IPS DF 19.7 (cell line): Measurements from ENCODE around the gene NKG7.

Experiments used
- DNase-seq: peaks from one replicate; pipeline ENCODE4 v3.0.0-alpha.2; 2013; ENCODE audit warnings: low read depth, low spot score

NKG7 gene

DNA sequence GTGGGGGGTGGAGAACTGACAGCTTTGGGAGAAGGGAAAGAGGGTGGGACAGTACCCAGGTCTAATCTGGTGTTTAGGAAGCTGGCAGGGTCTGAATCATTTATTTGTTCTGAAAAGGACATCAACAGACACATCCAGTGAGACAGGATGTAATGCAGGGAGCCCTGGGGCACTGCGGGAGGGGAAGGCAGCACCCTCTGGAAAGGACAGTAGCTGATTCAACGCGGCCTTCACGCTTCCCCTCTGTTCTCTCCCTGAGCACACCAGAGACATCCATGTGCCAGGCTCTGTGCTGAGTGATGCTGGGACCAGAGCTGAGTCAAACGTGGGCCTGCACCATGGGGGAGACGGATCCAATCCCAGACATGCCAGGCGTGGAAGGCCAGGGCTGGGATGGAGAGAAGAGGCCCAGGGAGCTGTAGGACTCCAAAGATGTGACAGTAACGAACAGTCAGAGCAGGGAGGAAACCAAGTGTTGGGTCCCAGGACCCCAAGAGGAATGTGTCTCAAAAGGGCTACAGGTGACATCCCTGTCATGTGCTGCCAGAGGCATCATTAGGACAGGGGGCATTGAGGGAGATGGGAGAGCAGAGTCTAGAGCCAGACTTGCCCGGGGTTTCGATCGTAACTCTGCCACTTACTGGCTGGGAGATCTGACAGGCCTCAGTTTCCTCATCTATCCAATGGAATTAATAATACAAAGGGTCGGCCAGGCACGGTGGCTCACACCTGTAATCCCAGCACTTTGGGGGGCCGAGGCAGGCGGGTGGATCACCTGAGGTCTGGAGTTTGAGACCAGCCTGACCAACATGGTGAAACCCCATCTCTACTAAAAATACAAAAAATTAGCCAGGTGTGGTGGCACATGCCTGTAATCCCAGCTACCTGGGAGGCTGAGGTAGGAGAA lies 8.0 kb downstream of the NKG7 start:
- DNase-seq, result no peak

DNA sequence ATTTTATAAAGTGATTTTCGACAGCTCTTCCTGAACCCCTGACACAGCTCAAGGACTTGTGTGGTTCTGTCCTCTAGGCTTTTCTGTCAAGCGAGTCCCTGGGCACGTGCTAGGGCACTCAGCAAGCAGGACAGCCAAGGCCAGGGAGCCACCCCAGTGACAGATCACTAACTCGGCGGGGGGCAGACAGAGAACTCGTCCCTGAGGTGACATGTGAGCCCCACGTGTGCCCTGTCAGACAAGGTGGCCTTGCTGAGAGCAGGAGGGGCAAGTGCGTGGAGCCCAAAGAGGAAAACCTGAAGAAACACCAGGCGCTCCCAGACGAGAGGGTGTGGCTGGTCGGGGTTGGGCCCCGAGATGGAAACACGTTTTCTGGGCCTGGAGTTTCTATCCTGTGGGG lies 11.2 kb downstream of the NKG7 start:
- DNase-seq, result no peak

DNA sequence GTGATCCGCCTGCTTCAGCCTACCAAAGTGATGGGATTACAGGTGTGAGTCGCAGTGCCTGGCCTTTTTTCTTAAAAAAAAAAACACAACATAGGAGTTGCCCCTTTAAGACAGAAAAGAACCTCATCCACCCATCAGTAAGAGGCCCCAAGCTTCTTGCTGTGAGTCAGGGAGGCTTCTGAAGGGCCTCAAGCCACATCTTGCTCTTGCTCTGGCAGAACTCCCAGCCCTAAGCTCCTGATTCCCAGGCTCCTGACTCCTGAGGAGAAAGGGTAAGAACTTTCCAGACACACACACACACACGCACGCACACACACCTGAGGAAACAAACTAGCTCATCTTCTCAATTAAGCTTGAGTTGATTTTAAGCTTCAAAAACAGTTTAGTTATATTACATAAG lies 13.2 kb downstream of the NKG7 start:
- no peak for DNase-seq

DNA sequence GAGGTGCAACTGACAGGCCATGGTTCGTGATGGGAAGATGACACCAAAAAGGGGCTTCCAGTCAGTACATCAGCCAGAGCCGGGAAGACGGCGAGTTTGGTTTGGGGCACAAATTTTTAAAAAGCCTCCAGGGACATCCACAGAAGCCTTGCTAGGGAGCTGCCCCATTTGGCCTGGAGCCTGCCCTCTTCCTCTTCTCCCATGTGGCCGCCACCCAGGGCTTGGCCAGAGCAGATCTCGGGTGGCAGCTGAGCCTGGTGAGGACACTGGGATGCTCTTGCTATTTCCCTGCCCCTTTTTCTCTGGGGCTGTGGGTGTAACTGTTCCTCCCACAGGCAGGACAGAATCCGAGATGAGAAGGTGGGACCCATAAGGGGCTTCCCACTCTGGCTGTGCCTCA lies 14.5 kb downstream of the NKG7 start:
- no peak for DNase-seq

DNA sequence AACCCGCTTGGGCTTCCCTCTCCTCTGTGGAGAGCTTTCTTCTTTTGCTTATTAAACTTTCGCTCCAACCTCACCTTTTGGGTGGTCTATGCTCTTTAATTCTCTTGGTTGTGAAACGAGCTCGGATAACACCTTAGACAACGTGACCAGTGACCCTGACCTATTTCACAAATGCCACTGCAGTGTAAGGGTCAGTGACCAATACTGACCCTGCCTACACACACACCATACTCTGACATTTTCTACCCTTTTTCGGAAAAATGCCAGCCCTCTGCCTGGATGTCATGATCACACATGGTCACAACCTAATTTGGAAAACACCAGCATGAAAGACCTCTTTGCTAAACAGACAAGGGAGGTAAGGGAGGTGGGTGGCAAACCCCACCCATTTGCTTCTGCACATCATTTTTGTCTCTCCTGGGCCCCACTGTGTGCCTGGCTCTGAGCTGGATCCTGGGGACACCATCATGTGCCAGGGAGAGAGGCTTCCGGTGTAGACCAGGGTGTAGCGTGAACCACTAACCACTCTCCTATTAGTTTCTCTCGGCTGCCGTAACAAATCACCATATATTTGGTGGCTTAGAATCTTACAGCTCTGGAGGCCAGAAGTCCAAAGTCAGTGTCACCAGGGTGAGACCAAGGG lies 16.2 kb downstream of the NKG7 start:
- no peak for DNase-seq

DNA sequence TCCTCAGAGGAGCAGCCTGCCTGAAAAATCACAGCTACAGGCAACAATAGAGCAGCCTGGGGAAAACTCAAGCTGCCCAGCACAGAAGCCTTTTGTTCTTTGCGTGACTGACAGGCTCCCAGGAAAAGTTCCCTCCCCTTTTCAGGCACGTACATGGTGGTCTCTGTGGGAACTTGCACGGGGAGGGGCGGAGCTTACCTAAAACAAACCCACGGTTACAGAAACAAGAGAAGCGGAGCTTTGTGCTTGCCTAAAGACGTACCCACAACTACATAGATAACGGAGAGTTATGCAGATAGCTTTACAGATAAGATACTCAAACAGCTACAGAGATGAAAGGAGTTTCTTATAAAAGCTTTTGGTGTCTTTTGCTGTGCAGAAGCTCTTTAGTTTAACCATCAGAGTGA lies 17.7 kb downstream of the NKG7 start:
- DNase-seq, result no peak

DNA sequence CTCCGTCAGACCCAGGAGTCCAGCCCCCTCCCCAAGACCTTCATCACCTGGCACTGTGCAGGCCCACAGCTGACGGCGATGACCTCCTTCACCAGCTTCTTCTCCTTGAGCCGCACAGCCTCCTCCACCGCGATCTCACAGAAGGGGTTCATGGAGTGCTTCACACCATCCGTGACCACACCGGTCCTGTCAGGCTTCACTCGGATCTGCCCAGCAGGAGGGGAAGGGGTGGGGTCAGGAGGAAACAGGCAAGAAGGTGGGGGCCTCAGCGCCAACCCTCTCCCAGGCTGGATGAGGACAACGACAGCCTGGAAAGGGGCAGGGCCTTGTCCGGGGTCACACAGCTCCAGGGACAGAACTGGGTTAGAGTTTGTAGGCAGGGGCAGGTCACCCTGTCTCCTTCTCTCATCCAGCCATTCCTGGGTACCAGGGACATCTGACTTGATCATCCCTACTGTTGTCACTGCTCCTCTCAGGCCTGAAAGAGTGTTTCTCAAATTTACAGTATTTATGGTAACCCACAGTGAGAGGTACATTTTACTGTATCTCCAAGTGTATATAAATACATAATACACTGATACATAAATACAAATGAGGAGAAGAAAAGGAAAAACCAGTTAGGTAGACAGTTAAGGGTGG lies 18.2 kb downstream of the NKG7 start:
- no peak for DNase-seq

DNA sequence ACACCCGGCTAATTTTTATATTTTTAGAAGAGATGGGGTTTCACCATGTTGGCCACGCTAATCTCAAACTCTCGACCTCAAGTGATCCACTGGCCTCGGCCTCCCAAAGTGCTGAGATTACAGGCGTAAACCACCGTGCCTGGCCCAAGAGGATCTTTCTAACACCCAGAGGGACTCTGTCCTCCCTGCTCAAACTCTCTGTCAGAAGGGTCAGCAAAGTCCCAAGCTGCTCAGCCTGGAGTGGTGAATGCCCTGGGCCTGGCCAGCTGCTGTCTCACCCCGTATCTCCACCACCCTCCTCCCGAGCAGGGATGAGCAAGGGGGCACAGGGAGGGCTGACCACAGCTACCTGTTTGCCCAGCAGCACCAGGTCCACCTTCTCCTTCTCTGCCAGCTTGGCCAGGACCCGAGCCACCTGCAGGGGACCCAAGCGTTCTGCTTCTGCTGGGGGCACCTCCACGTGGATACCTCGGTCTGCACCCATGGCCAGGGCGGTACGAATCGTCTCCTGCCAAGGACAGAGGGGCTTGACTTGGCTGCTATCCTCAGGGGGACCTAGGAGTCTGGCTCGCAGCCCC lies 19.6 kb downstream of the NKG7 start:
- DNase-seq, result no peak

DNA sequence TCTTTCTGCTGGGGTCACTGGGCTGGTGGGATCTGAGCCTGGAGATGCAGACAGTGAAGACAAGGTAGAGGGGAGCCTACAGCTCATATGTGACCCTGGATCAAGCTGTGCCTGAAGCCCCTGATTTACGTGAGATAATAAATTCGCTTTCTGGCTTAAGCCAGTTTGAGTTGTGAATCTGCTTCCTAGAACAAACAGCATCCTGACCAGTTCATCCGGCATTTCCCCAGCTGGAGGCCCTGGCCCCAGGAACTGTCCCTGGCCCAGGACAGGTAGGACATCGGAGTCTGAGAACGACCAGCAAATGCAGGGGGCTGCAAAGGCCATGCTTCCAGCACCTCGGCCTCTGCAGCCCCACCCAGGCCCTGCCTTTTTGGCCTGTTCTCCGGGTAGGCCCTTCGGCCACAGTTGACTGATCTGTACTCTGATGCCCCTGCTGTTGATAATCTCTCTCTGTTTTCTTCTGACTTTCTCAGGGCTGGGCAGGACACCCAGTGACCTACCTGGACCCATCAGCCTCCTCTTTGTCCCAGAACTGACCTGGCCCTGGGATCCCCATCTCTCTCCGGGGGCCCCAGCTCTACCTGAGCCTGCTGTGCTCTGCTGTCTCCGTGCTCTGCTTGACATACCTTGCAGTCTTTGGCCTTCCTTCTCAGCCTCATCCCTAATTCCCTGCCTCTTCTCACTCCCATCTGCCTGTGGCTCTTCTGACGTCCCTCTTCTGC lies 21.0 kb downstream of the NKG7 start:
- DNase-seq, result no peak

DNA sequence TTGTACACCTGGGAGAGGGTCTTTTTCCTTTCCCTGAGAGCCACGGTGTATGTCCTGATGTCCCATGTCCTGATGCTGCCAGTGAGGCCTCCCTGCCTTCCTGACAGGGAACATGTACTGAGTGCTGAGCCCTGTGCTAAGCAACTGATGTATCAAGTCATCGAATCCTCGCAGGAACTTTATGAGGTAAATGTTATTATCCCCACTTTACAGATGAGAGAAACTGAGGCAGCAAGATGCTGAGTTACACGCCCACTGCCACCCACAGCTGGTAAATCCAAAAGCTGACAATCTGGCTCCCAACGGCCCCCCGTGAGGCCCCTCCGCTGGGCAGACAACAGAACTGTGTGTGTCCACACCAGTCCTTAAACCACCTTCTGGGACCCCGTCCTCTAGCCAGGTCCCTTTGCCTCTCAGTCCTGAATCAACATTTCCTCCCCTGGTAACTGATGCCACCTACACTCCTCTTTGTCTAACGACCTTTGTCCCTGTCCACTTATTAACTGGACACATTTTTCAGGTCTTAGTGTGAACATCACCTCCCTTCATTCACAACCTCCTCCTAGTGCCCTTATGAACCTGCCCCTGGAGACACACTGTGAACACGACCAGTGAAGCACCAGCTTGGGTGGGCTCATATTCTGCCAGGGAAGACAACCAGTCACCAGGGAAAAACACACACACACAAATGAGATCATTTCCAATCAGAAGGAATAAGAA lies 25.1 kb downstream of the NKG7 start:
- no peak for DNase-seq

DNA sequence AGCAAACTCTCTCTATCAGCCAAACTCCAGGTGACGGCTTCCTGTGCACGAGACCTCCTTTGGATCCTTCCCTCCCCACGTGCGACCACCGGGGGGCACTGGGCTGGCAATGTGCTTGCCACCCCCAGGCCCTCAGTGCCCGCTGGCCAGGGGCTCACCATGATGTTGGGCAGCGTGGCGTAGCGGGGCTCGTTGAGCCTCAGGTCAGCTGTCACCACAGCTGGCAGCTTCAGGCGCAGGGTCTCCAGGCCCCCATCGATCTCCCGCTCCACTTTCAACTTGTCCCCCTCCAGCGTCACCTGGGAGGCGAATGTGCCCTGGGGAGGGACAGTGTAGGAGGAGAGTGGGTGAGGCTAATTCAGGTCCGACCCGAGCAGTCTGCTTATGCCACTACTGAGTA lies 25.7 kb downstream of the NKG7 start:
- no peak for DNase-seq

DNA sequence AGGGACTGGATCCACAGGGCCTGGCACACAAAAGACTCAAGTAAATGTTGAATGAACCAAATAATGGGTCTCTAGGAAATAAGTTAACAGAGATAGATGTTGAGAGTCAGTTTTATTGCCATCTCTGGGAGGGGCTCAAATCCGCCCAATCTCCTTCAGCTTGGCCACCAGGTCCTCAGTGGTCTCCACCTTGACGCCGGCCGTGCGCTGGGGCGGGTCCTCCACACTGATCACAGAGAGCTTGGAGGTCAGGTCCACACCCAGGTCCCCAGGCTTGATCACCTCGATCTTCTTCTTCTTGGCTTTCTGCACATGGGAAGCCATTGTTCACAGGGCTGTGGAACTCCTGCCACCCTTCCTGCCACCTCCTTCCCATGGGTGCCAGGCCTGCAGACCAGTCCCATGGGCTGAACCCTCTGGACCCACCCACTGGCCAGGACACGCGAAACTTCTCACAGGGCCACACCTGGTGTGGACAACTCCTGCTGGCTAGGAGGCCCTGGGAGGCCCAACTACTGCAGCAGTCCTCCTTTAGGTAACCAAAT lies 27.3 kb downstream of the NKG7 start:
- DNase-seq, result no peak

DNA sequence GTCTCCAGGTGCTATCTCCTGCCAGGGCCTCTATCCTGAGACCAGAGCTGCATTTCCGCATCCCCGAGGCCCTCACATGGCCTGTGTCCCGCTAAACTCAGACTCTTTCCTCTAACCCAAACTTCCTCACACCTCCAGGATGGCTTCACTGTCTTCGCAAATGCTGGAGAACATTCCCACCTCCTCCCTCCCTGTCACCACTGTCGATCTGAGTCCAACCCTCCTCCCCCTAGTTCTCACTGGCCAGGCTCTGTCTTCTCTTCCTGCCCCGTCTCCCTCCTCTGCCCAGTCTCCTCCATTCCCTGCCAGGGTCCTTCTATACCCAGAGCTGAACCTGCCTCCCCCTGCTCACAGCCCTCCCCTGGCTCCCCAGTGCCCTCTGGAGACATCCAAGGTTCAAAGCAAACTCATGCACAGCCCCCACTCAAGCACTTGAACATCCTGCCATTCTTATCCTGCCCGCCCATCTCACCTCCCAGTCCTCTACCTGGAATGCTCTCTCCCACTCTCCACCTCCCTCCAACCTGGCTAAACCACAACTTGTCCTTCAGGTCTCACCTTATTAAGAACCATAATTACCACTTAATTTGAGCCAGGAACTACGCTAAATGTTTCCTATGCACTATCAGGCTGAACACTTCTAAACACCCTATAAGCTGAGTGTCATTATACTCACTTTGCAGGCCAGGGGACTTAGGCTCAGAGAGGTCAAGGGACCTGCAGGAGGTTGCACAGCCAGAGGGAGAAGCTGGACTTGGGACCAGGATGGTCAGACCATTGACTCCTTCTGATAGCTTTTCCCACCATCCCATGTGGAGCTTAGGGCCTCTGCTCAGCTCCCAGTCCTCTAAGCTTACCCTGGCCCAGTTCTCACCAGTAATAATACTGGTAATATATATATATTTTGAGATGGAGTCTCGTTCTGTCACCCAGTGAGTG lies 29.6 kb downstream of the NKG7 start:
- no peak for DNase-seq

DNA sequence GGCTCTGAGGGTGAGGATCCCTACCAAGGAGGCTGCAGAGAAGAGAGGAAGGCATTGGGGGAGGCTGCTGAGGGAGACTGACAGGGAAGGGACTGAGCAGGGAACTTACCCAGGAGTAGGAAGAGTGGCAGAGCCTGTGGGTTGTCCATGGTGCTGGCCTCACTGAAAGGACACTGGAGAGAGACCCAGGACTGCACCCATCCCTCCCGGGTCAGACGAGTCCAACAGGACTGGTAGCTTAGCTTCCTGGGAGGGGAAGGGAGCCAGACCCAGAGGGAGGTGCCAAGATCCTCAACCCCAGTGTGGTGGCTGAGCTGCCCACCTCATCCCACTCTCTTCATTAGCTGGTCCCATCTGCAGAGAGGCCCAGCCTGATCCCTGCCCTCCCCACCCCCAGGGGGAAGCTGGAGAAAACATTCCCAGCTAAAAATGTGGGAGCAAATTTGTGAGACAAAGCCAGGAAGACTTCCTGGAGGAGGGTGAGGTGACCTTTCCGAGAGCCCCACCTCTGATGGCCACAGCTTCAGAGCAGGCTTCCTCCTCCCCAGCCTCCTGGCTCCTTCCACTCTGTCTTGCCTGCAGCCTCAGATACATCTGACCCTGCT lies 30.4 kb downstream of the NKG7 start, which contains the start of gene VSIG10L:
VSIG10L (minus strand) TSS at position 164 of the 605 bp plus-strand sequence; CDS start at position 149, 15 bp downstream.
- no peak for DNase-seq

DNA sequence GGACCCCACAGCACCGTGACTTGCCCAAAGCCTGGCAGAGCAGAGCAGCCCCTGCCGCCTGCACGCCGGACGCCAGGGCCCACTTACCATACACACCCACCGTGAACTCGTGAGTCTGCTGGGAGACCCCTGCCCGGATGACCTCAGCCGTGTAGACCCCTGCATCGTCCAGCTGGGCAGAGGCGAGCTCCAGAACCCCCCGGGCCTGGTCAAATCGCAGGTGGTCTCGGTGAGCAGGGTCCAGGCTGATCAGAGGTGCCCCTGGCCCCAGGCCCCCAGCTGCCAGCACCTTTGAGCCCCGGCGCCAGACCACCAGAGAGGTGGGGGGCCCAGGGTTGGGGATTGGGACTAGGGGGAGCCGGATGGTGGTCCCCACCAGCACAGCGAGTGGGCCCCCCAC lies 31.4 kb downstream of the NKG7 start:
- DNase-seq, result no peak

DNA sequence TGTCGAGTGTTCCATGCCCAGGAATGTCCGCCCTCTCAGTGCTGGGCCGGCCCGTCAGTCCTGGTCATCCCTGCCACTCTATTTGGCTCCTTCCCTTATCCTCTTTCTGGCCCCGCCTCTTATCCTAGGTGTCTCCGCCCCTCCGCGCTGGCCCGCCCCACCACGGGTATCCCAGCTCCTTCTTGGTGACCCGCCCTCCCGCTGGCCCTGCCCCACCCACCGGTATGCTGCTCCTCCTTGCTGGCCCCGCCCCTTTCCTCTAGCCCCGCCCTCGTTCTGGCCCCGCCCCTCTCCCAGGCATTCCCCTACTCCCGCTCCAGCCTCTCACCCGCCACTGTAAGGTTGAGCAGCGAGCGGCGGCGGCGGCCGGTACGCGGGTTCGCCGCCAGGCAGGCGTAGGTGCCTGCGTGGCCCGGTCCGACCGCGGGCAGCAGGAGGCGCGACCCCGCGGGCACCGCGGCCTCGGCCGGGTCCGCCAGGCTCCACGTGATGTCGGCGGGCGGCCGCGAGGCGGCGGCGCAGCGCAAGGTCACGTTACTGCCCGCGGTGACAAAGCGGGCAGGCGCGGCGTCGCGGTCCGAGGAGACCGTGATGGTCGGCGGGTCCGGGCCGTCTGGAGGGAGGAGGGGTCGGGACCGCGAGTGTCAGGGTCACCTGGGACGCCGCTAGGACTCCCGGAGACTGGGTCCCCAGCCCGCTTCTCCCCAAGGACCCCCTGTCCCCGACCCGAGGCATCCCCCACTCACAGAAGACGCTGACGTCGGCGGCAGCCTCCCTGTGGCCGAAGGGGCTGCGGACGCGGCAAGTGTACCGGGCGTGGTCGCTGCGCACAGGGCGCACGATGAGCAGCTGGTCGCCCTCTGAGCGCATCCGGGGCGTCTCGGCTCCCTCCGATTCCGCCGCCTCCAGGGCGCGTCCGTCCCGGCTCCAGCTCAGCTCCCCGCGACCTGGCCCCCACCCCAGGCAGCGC lies 32.5 kb downstream of the NKG7 start:
- DNase-seq, result no peak

DNA sequence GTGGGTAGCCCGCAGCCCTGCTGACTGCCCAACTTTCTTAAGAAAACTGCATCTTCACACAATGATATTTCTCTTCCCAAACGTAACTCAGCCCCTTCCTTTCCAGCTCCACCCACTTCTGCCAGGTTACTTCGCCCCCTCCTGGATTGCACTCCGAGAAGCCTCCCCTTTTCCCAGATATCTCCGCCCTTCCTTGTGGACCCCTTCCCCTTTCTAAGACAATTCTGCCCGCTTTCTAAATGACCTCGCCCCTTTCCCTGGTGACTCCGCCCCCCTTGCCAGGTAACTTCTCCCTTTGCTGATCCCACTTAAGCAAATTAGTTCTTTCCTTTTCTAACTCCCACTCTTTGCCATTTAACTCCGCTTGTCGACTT lies 33.2 kb downstream of the NKG7 start:
- no peak for DNase-seq
